Anterior cingulate cortex (tissue), 58 donors: Measurements from ENCODE around the gene CYTH4.
A peak's percentile ranks its signal among the peaks of the same experiment; 100 is the strongest.

ENCODE experiments used
- DNase-seq, 58 donors: peaks; one replicate each; lab custom pipeline; 2025; lab: John Stamatoyannopoulos, UW

The CYTH4 gene

GRCh38 chr22:37267661-37268413 lies 14.5 kb upstream of the CYTH4 start:
- DNase-seq, result no peak

GRCh38 chr22:37269936-37270678 lies 12.2 kb upstream of the CYTH4 start:
- DNase-seq, result no peak

DNA sequence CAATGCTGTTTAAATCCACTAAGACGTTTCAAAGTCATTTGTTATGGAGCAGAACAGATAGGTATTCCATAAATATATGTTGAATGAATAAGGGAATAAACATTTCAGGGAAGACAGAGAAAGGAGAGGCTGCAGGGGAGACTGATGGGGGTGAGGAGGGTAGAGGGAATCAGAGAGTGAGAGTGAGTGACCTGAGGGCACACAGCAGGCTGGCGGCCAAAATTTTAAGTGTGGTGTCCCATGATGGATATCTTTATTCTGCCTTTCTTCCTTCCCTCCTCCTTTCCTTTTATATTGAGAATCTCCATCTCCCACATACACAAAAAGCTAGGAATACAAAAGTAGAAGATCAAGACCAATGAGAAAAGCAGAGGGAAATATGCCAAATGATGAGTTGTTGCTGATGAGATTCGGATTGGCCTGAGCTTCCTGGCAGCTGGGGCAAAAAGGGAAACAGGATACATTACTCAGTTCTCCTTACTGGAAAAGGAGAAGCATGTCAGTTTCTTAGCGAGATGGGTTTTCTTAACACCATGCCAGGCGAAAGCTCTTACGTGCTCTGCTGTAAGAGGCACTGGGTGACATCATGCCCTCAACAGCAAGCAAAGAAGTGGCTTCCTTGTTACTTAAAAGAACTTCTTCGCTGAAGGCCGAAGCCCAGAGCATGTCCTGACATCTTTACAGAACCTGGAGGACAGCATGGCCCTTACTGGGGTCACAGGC lies 11.2 kb upstream of the CYTH4 start:
- DNase-seq, result no peak

DNA sequence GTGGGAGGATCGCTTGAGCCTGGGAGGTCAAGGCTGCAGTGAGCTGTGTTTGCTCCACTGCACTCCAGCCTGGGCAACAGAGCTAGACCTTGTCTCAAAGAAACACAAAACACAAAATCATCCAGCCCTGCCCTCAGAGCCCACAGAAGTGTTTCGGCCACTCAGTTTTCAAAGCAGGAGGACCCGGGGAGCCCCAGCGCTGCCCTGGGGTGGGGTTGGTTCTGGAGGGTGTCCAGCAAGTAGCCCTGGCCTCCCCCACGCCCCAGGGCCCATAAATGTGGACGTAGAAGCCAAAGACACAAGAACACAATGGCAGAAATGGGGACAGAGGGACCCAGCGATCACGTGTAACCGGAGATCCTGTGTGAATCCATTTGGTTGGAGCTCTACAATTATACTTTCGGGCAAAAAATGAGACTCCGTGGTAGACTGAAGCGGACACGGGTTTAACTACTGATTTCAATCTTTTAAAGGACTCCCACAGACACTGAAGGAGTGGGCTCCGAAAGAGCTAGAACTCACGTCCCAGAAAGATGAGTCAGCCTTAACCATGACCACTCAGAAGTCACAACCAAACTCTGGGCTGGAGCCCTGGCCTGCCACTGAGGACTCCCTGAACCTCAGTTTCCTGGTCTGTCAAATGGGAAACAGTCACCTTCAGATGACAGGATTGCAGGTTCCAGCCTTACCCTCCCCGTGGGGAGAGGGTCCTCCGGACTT lies 9.0 kb upstream of the CYTH4 start:
- DNase-seq, result no peak

DNA sequence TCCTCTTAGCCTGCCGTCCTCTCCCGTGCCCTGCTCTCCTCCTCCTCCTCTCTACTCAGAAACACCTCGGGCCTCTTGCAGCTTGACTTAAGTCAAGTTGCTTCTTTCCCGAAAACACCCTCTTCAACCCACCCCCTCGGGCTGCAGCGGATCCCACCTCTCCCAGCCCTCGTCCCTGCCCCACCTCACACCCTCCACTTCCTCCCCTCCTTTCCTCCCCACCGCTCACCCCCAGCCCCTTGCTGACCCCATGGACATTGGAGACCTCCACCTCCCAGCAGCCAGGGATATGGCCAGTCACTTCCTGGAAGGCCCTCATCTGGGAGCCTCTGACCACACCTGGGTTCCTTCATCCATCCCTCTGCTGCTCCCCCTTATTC lies 8.5 kb upstream of the CYTH4 start:
- no peak for DNase-seq

DNA sequence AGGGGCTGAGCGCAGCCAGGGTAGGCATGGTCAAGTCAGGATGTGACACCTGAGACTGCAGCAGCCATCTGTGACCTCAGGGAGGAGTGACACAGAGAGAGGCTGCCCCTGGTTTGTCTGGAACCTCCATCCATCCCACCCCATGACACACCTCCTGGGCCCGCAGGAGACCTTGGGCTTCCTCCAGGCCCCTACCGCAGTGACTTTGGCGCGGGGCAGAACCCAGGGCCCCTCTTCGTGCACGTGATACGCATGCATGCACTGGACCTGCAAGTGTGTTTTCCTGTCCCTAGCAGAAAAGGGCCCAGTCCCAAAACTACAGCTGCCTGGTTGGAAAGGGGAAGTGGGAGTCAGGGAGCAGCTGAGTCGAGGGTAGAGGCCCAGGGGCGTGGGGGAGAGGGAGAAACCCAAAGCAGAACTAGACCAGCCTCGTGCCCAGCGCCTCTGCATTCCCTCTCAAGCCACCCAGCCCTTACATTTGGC lies 7.9 kb upstream of the CYTH4 start:
- DNase-seq, result peak in 28 of 58 donors; percentile 2 to 58 (median 24)

GRCh38 chr22:37275134-37275533 lies 7.2 kb upstream of the CYTH4 start:
- no peak for DNase-seq

DNA sequence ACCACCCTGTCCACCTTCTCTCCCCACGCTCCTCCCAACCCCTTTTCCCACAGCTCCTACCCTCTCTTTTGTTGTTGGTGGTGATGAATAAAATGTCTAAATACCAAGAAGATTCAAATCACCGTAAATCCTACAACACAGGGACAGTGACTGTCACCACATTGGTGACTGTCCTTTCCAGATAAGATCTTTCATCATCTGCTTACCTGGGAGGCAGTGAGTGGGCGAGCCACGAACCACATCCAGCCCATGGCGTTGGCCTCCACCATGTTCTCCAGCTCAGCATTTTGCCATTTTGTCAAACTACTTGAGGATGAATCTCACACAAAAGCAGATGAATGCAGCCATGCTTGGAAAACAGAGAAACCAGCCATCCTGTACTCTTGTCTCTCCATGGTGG lies 6.7 kb upstream of the CYTH4 start:
- DNase-seq, result no peak

DNA sequence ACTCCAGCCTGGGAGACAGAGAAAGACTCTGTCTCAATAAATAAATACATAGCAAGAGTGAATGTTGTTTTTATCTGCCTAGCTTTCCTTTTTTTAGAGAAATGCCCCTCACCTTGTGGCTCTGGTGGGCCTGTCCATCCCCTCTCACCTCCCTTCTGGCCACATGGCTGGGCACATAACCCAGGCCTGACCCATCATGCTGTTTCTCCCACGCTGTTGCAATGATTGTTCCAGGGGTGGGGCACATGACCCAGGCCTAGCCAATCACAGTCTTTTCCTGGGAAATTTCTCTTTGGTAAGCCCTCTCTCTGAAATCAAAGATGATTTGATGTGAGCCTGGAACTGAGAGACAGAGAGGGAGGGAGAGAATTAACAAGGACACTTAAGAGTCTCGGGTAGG lies 5.5 kb upstream of the CYTH4 start:
- DNase-seq, result no peak

DNA sequence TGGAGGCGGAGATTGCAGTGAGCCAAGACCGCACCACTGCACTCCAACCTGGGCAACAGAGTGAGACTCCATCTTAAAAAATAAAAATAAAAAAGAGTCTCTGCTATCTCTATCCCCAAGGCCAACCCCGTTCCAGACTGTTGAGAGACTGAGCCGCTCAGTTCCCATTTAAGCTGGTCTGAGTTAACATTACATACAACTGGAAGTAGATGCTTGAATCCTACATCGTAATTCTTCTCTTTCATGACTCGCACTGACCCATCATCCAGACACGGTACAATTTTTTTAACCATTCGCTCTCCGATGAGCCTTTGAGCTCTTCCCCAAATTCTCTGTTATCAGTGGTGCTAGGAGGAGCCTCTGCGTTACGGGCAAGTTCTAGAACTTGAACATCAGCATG lies 4.9 kb upstream of the CYTH4 start:
- no peak for DNase-seq

DNA sequence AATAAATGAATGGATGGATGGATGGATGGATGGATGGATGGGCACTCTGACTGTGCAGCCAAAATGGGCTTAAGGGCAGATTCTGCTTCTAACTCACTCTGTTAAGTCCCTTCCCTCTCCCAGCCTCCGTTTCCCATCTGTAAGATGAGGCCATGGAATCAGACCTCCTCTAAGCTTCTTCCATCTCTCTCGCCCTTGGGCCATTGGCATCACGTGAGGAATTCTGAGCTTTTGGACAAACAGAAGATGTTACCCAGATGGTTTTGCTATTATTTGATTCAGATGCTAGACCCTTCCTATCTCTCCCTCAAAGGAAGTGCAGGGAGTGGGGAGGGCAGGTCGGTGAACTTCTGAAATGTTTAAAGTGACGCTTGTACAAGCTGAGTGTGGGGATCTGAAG lies 4.0 kb upstream of the CYTH4 start:
- no peak for DNase-seq

- no peak for DNase-seq
Measured at GRCh38 chr22:37279331-37280181, 2.8 kb upstream of the CYTH4 start.

DNA sequence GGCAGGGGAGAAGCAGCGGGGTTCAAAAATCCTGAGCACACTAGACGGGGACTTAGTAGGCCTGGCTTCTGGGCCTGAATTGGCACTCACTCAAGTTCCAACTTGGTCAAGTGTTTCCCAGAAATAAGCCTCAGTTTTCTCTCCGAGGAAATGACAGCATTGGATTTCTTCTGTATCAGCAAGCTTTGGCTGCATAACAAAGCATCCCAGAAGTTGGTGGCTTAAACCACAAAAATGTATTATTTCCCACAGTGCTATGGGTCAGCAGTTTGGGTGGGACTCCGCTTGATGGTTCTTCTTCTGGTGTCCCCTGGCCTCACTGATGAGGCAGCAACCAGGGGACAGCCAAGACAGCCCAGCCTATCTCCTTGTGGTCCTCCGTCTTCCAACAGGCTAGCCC lies 1.6 kb upstream of the CYTH4 start:
- DNase-seq, result no peak

- DNase-seq, result no peak
Measured at GRCh38 chr22:37281195-37281594, 1.1 kb upstream of the CYTH4 start.

DNA sequence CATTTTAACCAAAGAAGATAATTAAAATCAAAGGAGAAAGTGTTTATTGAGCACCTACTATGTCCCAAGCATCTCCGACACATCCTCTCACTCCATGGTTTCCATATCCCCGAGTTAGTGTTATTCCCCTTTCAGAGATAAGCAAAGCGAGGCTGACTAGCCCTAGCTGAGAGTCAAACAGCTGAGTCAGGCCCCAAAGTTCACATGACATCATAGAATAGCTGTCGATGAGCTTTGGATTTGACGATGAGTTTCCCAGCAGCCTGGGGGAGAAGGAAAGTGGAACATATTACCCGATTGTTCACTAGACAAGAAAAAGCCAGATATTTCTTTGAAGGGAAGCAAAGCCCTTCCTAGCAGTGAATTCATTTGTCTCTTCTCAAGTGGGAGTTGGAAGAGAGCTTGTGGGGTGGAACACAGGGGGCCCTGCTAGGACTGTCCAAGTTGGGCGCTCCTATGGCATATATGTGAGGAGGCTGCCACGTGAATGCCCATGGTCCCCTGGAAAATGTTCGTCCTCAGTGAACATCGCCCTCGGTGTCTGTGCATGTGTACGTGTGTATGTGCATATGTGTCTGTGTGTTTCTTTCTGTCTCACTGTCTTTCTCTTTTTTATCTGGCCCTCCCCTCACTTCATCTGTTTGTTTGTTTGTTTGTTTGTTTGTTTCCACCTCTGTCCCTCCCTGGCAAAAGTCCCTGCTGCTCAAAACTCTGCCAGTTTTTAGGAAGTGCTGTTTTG lies 493 bp upstream of the CYTH4 start:
- no peak for DNase-seq

GRCh38 chr22:37283393-37283937 lies 1.2 kb downstream of the CYTH4 start:
- peak in 5 of 58 donors; percentile 10 to 23 (median 19) for DNase-seq

GRCh38 chr22:37284126-37284804 lies 2.0 kb downstream of the CYTH4 start:
- no peak for DNase-seq

DNA sequence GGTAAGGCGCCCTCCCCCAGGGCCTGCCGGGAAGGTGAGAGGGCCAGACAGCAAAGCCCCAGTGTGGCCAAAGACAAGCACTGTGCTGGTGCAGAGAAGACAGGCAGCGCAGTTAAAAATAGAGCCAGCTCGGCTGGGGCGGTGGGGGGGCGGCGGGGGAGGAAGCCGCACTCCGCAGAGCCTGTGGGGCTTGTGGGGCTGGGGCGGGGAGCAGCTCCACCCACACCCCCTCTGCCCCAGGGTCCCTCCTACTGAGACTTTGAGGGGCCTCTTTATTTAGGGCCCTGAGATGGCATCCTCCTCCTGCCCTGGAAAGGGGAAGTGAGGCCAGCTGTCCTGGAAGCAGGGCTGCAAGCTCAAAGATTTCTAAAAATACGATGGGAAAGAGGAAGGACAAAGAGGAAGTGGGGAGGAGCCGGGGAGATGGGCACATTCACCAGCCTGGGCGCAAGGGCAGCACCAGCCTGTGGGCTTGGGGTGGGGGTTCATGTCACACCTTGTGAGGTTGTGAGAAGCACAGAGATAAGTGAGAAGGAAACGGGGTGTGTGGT lies 2.6 kb downstream of the CYTH4 start:
- DNase-seq, result peak in 37 of 58 donors; percentile 14 to 75 (median 36)
